22Rv1 (cell line): ENCODE measurements around the gene DHRS7.

ENCODE experiments used
- H3K27ac ChIP-seq: fragments of 450-650 bp; 2 replicates; pipeline ENCODE4 v1.5.1; 2017
- ZFX ChIP-seq: fragments of 450-650 bp; IDR thresholded peaks from 2 replicates; pipeline ENCODE4 v1.6.1; 2017; ENCODE audit warnings: antibody characterized with exemption, borderline replicate concordance
- TF ChIP-seq, protein P1 (sequence below): fragments of 450-650 bp; IDR thresholded peaks from 2 replicates; pipeline ENCODE4 v1.5.1; 2017; ENCODE audit warnings: mild to moderate bottlenecking

The DHRS7 gene

DNA sequence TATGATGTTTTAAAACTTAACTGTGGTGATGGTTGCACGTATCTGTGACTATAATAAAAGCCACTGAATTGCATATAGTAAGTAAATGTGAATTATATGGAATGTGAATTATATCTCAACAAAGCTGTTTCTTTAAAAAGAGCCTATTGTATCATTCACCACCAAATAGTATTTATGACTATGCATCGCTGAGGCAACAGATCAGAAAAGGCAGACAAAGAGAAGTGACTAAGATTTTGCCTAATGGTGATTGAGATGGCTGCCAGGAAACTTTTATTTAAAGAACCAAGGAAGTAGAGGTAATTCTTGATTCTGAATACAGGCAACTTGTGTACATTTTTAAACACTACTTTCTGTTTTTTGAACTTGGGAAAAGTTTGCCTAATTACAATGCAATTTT, 31.7 kb downstream of the DHRS7 start:
- no peak for TF ChIP-seq ZFX
- TF ChIP-seq, protein P1, sequence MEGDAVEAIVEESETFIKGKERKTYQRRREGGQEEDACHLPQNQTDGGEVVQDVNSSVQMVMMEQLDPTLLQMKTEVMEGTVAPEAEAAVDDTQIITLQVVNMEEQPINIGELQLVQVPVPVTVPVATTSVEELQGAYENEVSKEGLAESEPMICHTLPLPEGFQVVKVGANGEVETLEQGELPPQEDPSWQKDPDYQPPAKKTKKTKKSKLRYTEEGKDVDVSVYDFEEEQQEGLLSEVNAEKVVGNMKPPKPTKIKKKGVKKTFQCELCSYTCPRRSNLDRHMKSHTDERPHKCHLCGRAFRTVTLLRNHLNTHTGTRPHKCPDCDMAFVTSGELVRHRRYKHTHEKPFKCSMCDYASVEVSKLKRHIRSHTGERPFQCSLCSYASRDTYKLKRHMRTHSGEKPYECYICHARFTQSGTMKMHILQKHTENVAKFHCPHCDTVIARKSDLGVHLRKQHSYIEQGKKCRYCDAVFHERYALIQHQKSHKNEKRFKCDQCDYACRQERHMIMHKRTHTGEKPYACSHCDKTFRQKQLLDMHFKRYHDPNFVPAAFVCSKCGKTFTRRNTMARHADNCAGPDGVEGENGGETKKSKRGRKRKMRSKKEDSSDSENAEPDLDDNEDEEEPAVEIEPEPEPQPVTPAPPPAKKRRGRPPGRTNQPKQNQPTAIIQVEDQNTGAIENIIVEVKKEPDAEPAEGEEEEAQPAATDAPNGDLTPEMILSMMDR, result no peak
- H3K27ac ChIP-seq, result no peak overlapping the region

DNA sequence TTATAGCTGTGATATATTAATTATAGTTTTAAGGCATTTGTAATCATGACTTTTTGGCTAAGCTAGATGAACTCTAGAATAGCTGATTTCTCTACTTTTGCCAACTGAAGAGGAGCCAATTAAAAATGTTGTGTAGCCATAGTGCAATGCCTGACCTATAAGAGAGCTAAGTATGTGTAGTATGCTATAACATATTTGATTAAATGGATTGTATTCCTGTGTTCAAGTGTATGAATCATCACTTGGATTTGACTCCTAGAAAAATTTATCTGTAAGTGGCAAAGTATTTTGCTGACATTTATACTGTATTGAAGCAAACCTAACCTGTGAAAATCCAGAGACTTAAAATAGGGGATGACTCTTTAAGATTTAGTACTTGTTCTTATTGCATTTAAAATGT, 39.3 kb downstream of the DHRS7 start:
- TF ChIP-seq, protein P1, result no peak
- TF ChIP-seq ZFX, result no peak
- H3K27ac ChIP-seq, result no peak overlapping the region

- TF ChIP-seq, protein P1, result no peak
- TF ChIP-seq ZFX, result no peak
- no peak overlapping the region for H3K27ac ChIP-seq
Measured at GRCh38 chr14:60116181-60116580, 49.0 kb downstream of the DHRS7 start.

GRCh38 chr14:60114881-60115280, 50.3 kb downstream of the DHRS7 start:
- TF ChIP-seq ZFX, result no peak
- TF ChIP-seq, protein P1, result no peak
- no peak overlapping the region for H3K27ac ChIP-seq

- no peak overlapping the region for H3K27ac ChIP-seq
- TF ChIP-seq, protein P1, result no peak
- no peak for TF ChIP-seq ZFX
Measured at GRCh38 chr14:60111732-60112131, 53.5 kb downstream of the DHRS7 start.

DNA sequence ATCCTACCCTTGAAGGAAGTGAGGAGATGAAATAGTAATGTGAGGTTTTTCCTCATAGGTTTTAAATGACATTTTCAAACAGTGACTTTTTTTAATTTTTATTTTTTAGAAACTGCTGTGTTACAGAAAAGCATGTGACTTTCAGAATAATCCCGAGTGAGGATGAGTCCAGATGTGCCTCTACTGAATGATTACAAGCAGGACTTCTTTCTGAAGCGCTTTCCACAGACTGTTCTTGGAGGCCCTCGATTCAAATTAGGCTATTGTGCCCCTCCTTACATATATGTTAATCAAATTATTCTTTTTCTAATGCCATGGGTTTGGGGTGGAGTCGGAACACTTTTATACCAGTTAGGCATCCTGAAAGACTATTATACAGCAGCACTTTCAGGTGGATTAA, 57.7 kb downstream of the DHRS7 start:
- no peak for TF ChIP-seq ZFX
- TF ChIP-seq, protein P1, result no peak
- H3K27ac ChIP-seq, result no peak overlapping the region

- TF ChIP-seq ZFX, result no peak
- TF ChIP-seq, protein P1, result no peak
- H3K27ac ChIP-seq, result no peak overlapping the region
Measured at GRCh38 chr14:60106339-60106738, 58.9 kb downstream of the DHRS7 start.
